ENCODE data around the gene HS1BP3. TPM values are rescaled to one million over a fixed set of nuclear protein-coding genes. Genes with fewer than 3 reads are reported as not detected.
A peak's percentile ranks its signal among the peaks of the same experiment; 100 is the strongest.

The HS1BP3 gene
- total and polyA plus RNA-seq, 2 of the 13 experiments (the other 11 are each of a cell fraction or from before 2014, with no cell fraction given) = 15.2 to 22.0 TPM

- TF ChIP-seq ZNF407 (CRISPR knock-in tag; IDR thresholded peaks at IDR 0.05; ENCODE audit: not compliant biosample characterization) = no peak
- TF ChIP-seq ZFX (CRISPR knock-in tag; IDR thresholded peaks at IDR 0.05; ENCODE audit: low read depth) = peak; percentile 17; the same call in 1 of the 2 replicates
Measured at GRCh38 chr2:20575935-20576597, 74.8 kb downstream of the HS1BP3 start (continued).

GRCh38 chr2:20575414-20575813 lies 75.5 kb downstream of the HS1BP3 start:
- H3K9ac ChIP-seq (ENCODE audit: insufficient read depth, low read depth, low read length) = no peak overlapping the region
- 94% methylated on average over 5 of the region's 5 CpGs for WGBS (ENCODE audit: low lambda C conversion rate)
- no TSS peak for BruUV-seq (replicated peaks)
- no peaks in the 10 kb centered on the region for H3K36me3 ChIP-seq (replicated peaks in 1 of 2; ENCODE audit: control insufficient read depth in 1 of 2, insufficient read depth in 2 of 2, low read length in 2 of 2)
- H3K4me3 ChIP-seq (replicated peaks in 1 of 3; ENCODE audit: insufficient read depth in 1 of 3, low read depth in 2 of 3, low read length in 3 of 3) = no peak overlapping the region
- no peaks in the 10 kb centered on the region for H4K20me1 ChIP-seq (ENCODE audit: insufficient read depth, low read length)
- FAIRE-seq (no peak), DNase-seq (ENCODE audit: low spot score) (no peak), ATAC-seq (no peak)
- peaks cover 98% of the 10 kb centered on the region for H3K4me1 ChIP-seq (ENCODE audit: insufficient read depth, low read length)
- no peak overlapping the region for H3K4me2 ChIP-seq (ENCODE audit: low read depth, low read length)
- in situ Hi-C loops (cut with HindIII; ENCODE audit: extremely low pct_ligation_motif_present, low pct_unique_long_range_greater_than_20kb) (no loop called here), intact Hi-C loops (cut with micrococcal nuclease; ENCODE audit: unreplicated experiment) (no loop called here)
- no peak overlapping the region for H3K27ac ChIP-seq (ENCODE audit: extremely low read length, insufficient read depth, low read length)
- no peaks in the 10 kb centered on the region for H3K79me2 ChIP-seq (ENCODE audit: insufficient read depth, low read length)
- H3K27me3 ChIP-seq (ENCODE audit: control insufficient read depth in 1 of 2, insufficient read depth in 2 of 2, low read length in 2 of 2) = no peaks in the 10 kb centered on the region
- no peaks in the 10 kb centered on the region for H3K9me3 ChIP-seq (ENCODE audit: low read length)
- ChIA-PET CTCF (ENCODE audit: low intra/inter-chr PET ratio, low total read pairs) (no interaction called here), POLR2A (interaction anchor here (1.1 to 36.8 kb wide), 5 partner anchors 9 to 123 kb away, joined by 5 to 1537 read pairs (median 127); partner anchors contain the start of gene RHOB)
- no peak overlapping the region for H2AFZ ChIP-seq (ENCODE audit: low read length)
- TF ChIP-seq ZNF687 (CRISPR knock-in tag; IDR thresholded peaks at IDR 0.05) (peak; percentile 37; the same call in 1 of the 2 replicates), ZFX (CRISPR knock-in tag; IDR thresholded peaks at IDR 0.05; ENCODE audit: low read depth) (peak; percentile 6; the same call in 1 of the 2 replicates), CEBPB (IDR thresholded peaks at IDR 0.05; ENCODE audit: borderline replicate concordance, low read depth, low read length) (no peak)

Measured in HepG2 (cell line).